HG02884 (cell line): ENCODE data around the gene APC.
A peak's percentile ranks its signal among the peaks of the same experiment; 100 is the strongest.

Experiments used
- ATAC-seq: cut with Tn5 transposase; IDR thresholded peaks from one replicate; pipeline ENCODE4 v1.9.1; 2021; ENCODE audit warnings: mild to moderate bottlenecking, moderate library complexity; ENCODE audit not compliant: unreplicated experiment

Gene APC

DNA sequence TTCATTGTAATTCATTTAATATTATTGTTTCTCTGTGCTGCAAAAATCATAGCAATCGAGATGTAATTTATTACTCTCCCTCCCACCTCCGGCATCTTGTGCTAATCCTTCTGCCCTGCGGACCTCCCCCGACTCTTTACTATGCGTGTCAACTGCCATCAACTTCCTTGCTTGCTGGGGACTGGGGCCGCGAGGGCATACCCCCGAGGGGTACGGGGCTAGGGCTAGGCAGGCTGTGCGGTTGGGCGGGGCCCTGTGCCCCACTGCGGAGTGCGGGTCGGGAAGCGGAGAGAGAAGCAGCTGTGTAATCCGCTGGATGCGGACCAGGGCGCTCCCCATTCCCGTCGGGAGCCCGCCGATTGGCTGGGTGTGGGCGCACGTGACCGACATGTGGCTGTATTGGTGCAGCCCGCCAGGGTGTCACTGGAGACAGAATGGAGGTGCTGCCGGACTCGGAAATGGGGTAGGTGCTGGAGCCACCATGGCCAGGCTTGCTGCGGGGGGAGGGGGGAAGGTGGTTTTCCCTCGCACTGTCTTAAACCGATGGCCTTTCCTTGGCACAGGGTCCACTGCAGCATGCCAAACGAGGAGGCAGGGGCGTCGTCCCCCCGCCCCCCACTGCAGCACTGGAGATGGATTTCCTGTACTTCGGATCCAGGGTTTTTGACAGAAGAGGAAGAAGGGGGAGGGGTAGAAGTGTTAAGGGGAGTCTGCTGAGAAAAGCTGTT is at the start of gene APC:
Gene APC (plus strand): TSS at position 423 of the 728 bp plus-strand sequence. CDS start 17,006 bp downstream, outside the sequence.
- peak; percentile 100 for ATAC-seq

DNA sequence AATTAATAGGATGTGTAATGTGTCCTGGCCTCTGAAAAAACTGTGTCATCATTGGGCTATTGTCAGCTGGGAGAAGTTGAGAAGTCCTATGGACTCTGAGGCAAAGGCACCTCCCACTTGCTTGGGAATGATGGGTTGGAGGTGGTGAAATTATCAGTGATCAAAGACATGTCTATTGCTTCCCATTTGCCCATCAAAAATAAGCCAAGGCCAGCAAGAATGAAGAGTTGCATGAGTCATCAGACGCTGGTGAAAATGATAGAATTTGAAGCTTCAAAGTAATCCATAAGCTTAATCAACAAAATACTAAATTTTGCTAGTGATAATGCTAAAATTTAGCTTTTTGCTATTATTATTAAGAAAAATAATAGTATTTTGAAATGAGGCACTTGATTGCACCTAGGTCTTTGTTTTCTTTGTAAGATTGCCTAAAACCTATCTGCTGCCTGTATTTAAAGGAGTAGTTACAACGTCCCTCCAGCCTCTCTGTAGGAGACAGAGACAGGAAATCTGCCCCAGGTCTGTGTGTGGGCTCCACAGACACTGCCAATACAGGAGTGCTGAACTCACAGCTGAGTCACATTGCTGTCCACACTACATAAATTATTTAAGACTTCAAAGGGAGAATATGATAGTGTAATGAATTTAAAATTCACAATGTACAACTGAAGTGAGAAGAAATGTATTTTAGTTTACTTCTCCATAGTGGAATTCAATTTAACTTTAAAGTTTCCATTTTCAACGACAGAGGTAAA is 48.4 kb upstream of the APC start:
- no peak for ATAC-seq

DNA sequence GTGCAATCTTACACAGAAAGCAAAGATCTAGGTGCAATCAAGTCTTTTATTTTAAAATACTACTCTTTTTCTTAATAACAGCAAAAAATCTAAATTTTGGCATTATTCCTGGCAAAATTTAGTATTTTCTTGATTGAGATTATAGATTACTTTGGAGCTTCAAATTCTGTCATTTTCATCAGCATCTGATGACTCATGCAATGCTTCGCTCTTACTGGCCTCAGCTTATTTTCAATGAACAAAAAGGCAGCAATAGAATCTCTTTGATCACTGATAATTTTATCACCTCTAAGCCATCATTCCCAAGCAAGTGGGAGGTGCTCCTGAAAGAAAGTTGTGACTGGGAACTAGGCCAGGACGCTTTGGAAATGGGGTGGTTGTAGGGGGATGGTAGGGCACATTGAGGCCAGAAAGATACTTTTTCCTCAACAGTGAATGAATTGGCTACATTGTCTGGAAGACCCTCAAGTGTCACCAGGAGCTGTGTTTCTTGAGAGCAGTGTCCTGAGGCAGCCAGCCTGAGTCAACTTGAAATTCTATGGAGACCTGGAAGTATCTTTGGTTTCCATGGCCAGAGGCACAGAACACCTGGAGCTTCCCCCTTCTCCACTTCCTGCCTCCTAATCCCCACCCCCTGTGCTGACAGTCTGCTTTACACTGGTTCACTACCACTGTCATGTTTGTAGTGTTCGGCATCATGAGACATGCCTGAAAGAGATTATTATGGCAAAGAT is 46.9 kb upstream of the APC start:
- no peak for ATAC-seq

DNA sequence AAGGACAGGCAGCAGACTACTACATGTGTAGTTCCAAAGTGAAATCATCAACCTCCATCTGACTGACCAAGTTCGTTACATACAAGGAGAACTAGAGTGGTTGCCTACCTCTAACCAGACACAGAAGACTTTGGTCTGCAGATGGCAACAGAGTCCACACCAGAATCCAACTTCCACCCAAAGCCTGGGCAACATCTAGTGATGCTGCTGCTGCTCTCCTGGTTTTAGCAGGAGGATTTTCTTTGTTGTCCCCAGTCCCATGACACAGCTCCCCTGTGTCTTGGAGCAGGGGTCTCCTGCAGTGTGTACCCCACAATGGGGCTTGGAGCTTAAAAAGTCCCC is 46.4 kb upstream of the APC start:
- ATAC-seq, result no peak

DNA sequence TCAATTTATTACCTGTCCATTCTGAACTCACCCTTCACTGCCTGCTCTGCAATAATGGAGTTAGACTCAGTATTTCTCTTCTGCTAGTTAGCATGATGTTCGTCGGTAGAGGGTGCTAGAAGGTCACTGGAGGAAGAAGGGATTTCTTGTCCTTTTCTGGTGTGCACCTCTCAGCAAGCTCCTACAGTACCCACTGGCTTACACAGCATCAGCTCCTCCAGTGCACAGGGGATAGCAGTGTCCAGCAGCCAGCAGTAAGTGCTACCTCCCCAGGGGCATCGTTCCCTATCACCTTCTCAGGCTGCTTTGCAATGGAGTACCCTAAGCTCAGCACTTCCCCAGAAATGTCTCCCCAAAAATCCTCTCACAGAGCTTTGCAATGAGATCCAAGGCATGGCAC is 45.9 kb upstream of the APC start:
- no peak for ATAC-seq

DNA sequence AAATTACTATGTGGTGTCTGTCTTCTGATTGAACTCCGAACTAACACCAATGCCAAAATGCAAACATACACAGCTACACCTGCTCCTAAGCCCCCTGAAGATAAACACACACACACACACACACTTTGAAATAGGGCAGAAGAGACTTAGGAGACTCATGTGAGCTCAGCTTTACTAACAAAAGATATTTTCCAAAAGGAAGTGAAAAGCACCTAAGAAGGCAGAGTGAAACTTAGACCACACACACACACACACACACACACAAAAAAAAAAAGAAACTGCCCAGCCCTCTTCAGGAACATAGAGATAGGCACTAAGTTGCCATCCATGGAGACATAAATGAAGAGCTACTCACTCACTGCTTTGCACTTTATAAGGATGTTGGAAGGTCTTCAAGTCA is 45.2 kb upstream of the APC start:
- no peak for ATAC-seq

DNA sequence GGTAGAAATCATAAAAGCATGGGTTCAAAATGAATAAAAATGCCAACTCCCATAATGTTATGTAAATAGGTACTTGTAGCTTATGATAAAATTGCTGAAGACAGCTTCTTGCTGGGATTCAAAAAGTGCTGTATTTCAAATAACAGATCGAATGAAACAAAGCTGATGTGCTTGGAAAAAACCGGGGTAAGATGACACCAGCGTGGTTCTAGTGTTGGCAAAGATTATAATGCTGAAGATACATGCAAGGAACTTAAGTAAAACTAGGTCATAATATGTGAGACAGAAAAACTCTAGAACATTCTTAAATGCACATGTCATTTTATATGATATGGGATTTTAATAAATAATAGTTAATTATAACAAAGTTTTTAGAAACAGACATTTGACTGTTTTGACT is 44.4 kb upstream of the APC start:
- no peak for ATAC-seq

DNA sequence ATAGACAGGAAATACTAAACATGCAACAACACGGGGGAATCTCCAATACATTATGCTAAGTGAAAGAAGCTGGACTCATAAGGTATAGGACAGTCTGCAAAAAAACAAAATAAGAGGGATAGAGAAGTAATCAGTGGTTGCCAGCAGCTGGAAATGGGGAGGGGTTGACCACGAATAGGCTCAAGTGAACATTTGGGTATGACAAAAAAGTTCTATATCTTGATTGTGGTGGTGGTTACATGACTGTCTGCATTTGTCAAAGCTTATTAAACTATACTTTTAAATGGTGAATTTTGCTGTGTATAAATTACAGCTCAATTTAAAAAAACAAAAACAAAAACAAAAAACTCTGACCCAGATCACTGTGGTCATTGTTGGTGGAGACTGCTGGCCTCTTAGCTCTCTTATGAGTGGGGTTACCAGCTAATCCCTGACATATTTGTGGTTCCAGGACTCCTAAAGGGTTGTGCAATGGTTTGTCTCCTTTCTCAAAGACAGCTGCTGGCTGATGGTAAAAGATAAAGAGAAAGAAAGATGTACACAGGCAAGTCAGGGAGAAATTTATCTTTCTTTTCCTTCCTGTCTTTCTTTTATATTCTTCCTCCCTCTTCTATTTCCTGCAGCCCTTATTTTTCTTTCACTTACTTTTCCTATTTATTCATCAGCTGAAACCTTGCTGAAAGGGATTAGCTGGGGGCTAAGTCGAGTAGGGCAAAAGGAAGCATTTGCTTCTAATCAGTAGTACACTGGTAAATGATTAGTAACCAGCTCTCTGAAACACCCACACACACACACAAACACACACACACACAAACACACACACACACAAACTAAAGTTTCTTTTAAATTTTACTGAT is 42.6 kb upstream of the APC start:
- ATAC-seq, result no peak

DNA sequence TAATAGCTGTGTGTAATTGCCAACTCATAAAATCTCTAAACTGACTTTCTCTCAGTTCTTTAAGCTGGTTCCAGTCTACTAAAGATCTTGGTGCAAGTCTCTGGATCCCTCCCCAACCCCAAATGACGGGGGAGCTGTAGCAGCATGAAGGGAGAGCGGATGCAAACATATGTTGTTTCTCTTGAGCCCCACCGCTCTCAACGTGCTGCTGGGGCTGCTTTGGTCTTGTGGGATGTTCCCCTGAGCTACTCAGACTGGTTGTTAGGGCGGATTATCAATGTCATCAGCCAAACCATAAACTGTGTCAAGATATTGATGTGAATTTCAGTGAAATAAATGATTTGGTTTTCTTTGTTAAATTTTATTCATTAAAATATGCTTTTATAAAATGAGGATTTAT is 40.9 kb upstream of the APC start:
- ATAC-seq, result no peak

DNA sequence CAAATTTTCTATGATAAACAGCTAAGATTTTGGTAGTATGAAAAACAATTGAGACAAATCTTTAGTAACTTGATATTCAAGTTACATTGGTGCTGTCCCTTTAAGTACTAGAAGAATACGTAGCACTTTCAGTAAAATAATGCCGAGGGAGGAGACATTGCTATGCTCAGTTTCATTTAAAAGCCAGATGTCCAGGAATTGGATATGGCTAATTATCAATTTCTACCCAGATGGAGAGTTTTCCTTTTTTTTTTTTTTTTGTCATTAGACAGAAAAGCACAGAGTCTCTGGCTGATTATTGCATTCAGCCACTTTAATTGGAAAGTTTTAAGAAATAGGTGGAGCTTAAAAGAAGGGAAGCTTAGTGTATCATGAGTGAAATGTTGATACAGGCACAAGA is 40.4 kb upstream of the APC start:
- ATAC-seq, result no peak

DNA sequence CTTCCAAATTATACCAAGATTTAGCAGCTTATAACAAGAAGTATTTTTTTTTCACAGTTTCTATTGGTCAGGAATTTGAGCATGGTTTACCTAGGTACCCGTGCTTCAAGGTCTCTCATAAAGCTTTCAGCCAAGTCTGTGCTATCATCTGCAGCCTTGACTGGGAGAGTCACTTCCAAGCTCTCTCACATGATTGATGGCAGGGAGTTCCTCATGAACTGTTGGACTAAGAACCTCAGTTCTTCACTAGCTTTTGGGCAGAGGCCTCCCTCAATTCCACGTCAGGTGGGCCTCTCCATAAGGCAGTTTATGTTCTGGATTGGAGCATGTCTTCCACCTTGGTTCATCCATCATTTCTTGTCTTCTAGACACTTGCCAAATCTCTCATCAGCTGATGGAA is 39.9 kb upstream of the APC start:
- no peak for ATAC-seq

DNA sequence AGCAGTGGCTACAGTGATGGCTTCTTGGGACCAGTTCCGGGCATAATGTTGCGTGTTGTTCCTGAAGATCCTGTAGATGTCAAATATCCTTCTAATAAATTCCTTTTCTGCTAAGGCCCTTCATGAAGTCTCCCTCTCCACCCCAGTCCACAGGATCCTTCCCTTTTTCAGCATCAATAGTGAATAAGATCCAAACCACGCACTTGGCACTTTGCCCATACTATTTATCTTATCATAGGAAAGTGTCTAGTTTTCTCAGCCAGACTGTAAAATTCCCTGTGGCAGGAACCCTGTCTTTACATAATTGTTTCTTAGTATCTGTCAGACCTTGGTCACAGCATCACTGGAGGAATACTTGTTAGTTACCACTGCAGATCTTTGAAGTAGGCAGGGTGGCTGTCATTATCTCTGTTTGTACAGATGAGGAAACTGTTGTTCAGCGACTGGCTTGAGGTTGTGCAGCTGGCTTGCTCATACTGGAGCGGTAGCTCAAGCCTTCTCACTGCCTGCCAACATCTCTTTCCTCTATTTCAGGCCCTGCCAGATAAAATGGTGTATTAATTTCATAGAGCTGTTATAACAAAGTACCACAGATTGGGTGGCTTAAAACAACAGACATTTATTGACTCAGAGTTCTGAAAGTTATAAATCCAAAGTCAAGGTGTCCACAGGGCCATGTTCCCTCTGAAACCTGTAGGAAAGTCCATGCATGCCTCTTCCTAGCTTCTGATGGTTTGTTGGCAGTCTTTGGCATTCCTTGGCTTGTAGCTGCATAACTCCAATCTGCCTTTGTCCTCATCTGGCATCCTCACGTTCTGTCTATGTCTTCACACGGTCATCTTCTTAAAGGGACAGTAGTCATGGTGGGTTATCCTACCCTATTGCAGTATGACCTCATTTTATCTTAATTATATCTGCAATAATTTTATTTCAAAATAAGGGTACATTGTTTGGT is 33.5 kb upstream of the APC start:
- no peak for ATAC-seq

DNA sequence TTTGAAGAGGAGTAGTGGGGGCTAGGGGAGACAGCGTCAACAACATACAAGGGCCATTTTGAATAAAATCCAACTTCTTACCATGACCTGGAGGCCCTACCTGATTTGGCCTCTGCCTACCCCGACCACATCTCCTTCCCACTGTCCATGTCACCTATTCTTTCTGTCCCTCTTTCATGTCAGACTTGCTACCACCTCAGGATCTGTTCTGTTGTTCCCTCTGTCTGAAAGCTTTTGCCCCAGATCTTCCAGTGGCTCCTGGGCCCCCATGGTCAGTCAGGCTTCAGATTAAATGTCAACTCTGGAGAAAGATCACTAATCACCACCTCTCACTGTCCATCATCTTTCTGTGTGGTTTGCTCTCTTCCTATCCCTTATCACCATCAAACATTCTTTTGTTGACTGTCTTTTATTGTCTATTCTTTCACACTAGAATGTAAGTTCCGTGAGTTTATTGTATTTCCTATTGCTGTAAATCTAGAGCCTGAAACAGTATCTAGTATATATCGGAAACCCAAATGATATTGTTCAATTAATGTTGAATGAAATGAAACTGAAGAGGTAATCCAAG is 31.2 kb upstream of the APC start:
- ATAC-seq, result no peak

DNA sequence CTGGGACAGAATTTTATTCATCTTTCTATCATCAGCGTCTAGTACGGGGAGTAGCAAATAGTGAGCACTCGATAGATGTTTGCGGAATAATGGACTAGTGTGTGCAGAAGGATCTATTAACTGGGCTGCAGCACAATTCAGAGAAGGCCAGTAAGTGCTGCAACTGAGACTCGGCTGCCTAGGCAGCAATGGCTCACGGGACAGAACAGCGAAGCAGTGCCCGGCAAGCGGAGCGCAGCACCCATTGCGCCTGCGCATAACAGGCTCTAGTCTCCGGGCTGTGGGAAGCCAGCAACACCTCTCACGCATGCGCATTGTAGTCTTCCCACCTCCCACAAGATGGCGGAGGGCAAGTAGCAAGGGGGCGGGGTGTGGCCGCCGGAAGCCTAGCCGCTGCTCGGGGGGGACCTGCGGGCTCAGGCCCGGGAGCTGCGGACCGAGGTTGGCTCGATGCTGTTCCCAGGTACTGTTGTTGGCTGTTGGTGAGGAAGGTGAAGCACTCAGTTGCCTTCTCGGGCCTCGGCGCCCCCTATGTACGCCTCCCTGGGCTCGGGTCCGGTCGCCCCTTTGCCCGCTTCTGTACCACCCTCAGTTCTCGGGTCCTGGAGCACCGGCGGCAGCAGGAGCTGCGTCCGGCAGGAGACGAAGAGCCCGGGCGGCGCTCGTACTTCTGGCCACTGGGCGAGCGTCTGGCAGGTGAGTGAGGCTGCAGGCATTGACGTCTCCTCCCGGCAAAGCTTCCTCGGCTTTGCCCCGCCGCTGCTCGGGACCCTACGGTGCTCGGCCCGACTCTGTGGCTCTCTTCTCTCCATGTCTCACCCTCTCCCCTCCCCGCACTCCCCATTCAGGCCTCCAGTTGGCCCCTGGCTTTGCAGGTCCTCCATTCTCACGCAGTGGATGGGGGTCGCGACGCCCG is 30.2 kb upstream of the APC start:
- peak; percentile 92 for ATAC-seq

DNA sequence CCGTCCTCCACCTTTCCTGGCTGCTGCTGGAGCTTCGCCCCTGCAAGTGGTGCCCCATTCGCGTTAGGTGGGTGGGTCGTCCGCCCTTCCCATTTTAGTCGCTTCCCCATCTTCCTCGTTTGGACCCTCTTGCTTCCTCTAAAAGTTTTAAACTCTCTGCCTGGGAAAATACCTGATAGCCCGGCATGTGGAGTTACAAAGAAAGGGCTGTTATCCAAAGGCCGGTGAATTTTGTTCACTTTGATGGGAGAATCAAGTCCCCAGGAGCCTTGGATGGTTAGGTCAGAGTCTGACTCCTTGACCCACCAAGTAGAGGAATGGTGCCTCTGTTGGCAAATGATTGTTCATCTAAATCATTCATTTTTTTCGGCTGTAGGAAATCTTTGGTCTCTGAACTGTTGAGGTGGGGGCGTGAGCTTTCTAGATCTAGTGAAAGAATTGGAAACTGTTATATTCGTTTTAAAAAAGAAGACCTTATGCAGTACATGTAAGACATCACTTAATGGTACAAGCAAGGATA is 29.5 kb upstream of the APC start:
- ATAC-seq, result no peak

DNA sequence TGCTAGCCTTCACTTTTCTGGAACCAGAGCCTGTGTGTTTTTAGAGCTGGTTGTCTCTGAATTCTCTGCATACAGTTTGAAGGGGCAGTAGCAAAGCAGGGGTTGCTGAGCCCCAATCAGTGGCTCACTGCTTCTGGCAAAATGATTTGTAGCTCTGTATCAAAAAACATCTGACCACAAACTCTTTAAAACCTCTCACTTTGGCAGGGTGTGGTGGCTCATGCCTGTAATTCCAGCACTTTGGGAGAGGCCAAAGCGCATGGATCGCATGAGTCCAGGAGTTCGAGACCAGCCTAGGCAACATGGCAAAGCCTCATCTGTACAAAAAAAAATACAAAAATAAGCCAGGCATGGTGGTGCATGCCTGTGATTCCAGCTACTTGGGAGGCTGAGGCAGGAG is 28.3 kb upstream of the APC start:
- ATAC-seq, result no peak

DNA sequence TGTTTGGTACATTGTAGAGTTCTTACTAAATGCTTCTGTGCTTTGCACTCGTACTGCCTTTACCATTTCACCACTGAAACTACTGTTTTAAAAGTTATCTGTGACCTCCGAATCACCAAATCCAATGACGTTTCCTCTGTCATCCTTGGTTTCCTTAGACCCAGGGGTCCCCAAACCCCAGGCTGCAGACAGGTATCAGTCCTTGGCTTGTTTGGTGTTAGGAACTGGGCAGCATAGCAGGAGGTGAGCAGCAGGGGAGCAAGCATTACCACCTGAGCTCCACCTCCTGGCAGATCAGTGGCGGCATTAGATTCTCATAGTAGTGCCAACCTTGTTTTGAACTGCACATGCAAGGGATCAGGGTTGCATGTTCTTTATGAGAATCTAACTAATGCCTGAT is 26.8 kb upstream of the APC start:
- no peak for ATAC-seq

DNA sequence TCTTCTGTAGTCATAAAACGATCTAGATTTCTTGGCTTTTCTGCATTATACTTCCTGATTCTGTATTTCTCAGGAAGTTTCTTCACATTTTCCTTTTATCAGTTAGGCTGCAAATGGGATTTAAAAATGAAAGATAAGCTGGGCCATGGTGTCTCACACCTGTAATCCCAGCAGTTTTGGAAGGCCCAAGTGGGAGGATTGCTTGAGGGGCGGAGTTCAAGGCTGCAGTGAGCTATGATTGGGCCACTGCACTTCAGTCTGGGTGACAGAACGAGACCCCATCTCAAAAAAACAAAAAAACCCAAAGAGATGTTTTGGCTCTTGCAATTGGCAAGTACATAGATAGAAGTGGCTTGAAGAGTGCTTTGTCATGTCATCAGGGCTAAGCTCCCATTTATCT is 26.2 kb upstream of the APC start:
- no peak for ATAC-seq
